ACHN (cell line): Measurements from ENCODE around the gene LRRFIP1.

Experiments used
- DNase-seq: peaks from one replicate; pipeline ENCODE4 v3.0.0-alpha.2; 2015
- in situ Hi-C: cut with HindIII; loops from 2 replicates; pipeline ENCODE4 v1.10.0; 2017; ENCODE audit warnings: low sequenced_read_pairs, low pct_ligation_motif_present, low pct_unique_long_range_greater_than_20kb

Gene LRRFIP1

GRCh38 chr2:237708491-237708890, 81.1 kb downstream of the LRRFIP1 start:
- in situ Hi-C loops: no loop called here
- DNase-seq: no peak

- in situ Hi-C loops: no loop called here
- DNase-seq: no peak
These were observed 81.6 kb downstream of the LRRFIP1 start for GRCh38 chr2:237708961-237709360.

- in situ Hi-C loops: no loop called here
- no peak for DNase-seq
These were observed 84.2 kb downstream of the LRRFIP1 start for GRCh38 chr2:237711458-237712150.

DNA sequence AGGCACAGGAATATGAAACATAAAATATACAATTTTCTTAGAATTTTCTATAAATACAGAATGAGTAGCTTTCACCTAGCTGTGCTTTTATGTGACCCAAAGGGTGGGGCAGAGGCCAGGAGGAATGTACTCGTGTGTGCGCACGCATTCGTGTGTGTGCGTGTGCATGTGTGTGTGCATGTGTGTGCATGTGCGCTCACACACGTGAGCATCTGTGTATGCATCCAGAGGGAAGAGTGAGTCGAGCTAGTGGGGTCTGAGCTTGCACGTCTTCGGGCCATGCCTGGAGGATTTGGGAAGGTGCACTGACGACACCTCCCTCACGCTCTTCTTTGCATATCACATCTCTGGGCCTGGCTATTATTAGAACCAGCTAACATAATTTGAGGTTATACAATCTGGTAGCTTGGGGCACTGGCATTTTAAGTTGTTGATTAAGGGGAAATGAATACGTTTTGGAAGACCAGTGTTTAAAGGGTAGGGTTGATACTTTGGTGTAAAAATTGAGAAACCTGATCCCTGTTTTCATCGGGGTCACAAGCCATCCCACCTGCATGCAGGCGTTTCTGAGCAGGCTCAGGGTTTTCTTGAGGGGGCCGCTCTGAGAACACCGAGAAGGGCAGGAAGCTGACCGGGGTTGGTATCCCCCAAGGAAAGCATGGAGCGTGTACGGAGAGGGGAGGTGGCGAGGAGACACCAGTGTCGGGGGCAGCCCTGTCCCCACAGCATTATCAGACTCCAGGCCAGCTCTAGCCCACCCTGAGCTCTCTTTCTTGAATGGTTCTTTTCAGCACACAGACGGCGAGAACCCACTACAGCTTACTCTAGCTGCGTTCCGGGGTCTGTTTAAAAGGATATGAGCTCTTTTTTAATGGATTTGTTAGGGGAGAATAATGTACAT, 85.3 kb downstream of the LRRFIP1 start:
- DNase-seq: no peak
- in situ Hi-C loops: no loop called here

GRCh38 chr2:237714690-237715458, 87.5 kb downstream of the LRRFIP1 start:
- DNase-seq: no peak
- in situ Hi-C loops: no loop called here

GRCh38 chr2:237715459-237715947, 88.1 kb downstream of the LRRFIP1 start:
- in situ Hi-C loops: no loop called here
- DNase-seq: no peak

GRCh38 chr2:237716011-237716410, 88.6 kb downstream of the LRRFIP1 start:
- in situ Hi-C loops: no loop called here
- DNase-seq: no peak

- no peak for DNase-seq
- in situ Hi-C loops: no loop called here
These were observed 90.2 kb downstream of the LRRFIP1 start for GRCh38 chr2:237717366-237718276.

DNA sequence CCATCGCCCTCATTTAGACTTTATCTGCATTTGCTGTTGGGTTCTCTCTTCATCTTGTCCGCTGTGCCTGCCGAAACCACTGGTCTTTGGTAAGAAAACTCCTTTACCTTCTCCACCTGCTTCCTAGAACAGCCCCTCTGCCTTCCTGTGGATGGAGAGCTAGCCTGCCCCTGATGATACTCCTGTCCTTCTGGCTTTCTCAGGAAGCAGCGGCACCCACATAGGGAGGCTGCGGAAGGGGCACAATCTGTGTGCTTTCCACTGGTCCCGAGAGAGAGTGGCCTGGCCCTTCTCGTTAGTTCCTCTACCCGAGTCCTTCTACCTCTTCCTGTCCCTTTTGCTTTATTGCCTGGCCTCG, 90.9 kb downstream of the LRRFIP1 start:
- in situ Hi-C loops: no loop called here
- DNase-seq: no peak

- in situ Hi-C loops: no loop called here
- DNase-seq: no peak
These were observed 93.1 kb downstream of the LRRFIP1 start for GRCh38 chr2:237720444-237720843.

- in situ Hi-C loops: no loop called here
- DNase-seq: peak; percentile 25
These were observed 93.6 kb downstream of the LRRFIP1 start for GRCh38 chr2:237720957-237721356.

- in situ Hi-C loops: no loop called here
- DNase-seq: no peak
These were observed 94.1 kb downstream of the LRRFIP1 start for GRCh38 chr2:237721458-237721857.

- no peak for DNase-seq
- in situ Hi-C loops: no loop called here
These were observed 95.2 kb downstream of the LRRFIP1 start for GRCh38 chr2:237722616-237723015.

DNA sequence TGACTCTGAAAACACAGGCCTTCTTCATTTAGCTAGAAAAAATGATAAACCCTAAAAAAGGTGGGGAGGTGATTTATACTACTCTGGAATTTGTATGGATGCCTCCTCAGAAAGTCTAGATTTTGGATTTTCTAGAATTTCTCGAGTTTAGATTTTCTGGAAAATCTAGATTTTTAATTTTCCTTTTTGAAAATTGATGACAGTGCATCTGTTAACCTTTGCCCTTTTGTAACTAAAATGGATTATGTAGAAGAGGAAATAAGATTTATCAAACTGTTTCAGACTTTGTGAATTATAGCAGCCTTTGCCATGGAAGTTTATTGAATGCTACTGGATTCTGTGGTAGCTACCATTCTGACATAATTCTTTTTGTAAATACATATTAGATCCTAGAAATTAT, 95.6 kb downstream of the LRRFIP1 start:
- no peak for DNase-seq
- in situ Hi-C loops: no loop called here

GRCh38 chr2:237723602-237724001, 96.2 kb downstream of the LRRFIP1 start:
- in situ Hi-C loops: no loop called here
- no peak for DNase-seq

DNA sequence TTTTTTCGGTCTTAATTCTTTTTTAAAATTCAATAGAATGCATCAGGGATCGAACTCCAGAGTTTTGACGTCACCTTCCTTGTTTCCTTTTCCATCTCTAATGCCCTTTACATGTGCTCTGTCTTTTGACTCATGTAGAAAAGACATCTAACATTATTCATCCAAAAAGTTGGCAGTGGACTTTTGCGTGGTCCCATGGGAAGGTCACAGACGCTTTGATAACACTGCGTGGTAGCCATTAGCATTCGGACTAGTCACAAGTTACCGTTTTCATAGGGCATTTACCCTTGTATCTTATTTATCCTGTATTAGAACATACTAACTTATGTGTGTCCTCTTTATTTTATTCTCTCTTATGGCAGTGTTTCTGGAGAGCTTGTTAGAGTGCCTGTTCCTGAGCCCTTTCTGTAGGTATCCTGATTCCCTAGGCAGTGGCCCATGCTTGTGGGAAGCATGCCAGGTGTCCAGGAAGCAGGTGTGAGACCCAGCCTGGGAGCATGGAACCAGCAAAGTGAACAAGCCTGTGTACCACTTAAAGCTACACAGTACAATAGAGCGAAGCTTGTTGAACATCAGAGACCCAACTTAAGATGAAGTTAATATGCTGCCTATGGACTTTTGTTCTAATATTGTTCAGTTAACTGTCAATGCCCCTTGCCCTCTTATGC, 97.6 kb downstream of the LRRFIP1 start:
- in situ Hi-C loops: no loop called here
- DNase-seq: no peak

- no peak for DNase-seq
- in situ Hi-C loops: no loop called here
These were observed 98.3 kb downstream of the LRRFIP1 start for GRCh38 chr2:237725661-237726060.

DNA sequence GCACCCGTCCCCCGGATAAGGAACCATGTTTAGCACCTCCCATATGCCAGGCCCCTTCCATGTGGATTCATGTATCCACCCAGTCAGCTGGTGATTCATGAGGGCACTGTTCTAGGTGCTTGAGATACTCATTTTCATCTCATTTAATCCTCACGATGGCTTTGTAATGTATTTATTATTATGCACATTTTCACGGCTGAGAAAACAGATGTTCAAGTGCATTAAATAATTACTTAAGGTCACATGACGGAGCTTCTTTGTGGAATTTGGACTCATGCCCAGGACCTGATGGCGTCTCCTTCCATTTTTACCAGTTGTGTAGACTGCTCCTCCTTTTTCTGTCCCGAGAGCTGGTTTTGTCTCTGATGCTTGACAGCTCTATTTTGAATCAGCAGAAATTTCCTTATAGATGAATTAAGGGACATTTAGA, 99.0 kb downstream of the LRRFIP1 start:
- in situ Hi-C loops: no loop called here
- DNase-seq: no peak
